ENCODE measurements around the gene RNF214.
"Not testable (repeated sequence)": the region's sequence is repeated elsewhere in the genome, so short reads cannot be mapped to it uniquely, and the experiment has no call there.

RNF214 gene

GRCh38 chr11:117232911-117233409 lies 489 bp downstream of the RNF214 start:
- DNase-seq, result no peak

- DNase-seq, result no peak
Observed at GRCh38 chr11:117238221-117238620, 5.8 kb downstream of the RNF214 start.

DNA sequence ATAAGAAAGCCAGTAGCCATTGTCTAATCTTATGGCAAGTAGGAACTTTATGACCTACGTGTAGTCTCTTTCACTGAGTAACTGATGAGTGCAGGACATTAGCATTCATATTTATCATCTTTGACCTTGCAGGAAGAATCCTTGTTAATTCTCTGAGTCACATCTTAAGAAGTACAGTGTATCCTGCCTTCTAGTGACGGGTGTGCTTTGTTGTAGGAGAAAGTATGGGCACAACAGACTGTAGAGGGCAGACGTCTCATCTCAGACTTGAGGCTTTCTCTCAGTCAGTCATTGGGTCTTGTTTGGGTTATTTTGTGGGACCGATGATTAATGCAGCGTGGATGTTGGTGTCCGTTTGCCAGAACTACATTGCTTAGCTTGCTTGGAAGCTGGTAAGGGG lies 6.8 kb downstream of the RNF214 start:
- no peak for DNase-seq

DNA sequence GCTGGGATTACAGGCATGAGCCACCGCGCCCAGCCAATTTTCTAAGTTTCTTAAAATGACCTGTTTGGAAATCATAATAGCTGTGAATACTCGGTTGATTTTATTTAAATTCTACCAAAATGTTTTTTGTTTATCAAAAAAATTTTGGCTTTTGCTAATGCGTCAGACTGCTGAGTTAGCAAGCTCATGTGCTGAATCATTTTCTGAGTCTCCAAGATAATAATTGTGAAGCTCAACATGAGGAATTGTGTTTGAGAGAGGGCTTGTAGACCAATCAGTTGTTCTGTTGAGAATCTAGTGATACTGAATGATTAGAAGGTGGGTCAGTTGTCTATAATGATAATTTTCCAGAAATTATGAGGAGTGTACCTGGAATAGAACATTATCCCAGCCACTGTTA lies 15.9 kb downstream of the RNF214 start:
- DNase-seq, result no peak

- no peak for DNase-seq
Observed at GRCh38 chr11:117249571-117249970, 17.1 kb downstream of the RNF214 start.

GRCh38 chr11:117251506-117251905 lies 19.0 kb downstream of the RNF214 start:
- no peak for DNase-seq

DNA sequence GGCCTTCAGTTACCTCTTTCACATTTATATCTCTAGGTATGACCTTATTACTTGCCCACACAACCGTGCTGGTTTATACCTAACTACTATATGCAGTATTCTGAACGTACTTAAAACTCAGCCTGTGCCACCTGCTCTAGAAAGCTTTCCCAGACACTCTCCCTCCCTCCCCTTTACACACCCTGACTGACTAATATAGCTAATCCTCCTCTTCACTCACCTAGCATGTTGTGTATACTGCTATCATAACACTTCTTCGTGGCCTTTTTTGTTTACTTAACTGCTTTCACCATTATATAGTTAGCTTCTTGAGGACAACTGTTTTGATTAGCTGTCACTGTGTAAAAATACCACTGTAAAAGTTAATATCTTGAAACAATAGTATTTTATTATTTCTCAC lies 23.5 kb downstream of the RNF214 start:
- DNase-seq, result no peak

- DNase-seq, result no peak
Observed at GRCh38 chr11:117256573-117256972, 24.1 kb downstream of the RNF214 start.

DNA sequence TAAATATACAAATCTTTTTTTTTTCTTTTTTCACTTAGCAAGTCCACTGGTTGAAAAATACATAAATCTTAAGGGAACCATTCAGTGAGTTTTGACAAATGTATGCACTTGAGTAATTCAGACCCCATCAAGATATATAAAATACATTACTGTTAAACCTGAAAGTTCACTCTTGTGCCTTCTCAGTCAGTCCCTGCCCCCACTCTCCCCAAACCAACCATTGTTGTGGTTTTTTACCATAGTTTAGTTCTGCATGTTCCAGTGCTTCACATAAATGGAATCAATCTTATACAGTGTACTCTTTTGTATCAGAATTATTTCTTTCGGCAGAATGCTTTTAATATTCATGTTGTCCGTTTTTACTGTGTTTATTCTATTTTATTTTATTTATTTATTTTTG lies 26.1 kb downstream of the RNF214 start:
- no peak for DNase-seq

GRCh38 chr11:117259417-117259816 lies 26.9 kb downstream of the RNF214 start:
- DNase-seq, result no peak

- not testable (repeated sequence) for DNase-seq
Observed at GRCh38 chr11:117264624-117265323, 32.3 kb downstream of the RNF214 start.

GRCh38 chr11:117265745-117266144 lies 33.3 kb downstream of the RNF214 start:
- DNase-seq, result no peak

DNA sequence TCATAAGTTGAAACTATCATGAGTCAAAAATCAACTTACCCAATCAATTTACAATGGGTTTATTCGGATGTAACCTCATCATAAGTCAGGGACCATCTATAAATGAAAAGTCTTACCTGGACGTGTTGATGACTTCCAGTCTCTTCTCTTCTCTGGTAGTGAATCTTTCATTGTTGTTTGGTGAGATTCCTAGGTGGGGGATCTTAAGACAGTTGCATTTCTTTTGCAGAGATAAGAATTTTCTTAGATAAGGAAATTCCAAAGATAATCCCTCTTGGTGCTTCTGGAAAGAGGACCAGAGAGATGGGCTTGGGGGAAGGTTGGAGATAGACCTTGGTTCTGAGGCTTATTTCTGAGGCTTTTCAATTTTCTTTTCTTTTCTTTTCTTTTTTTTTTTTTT lies 37.4 kb downstream of the RNF214 start:
- no peak for DNase-seq

GRCh38 chr11:117271208-117271607 lies 38.7 kb downstream of the RNF214 start:
- DNase-seq, result no peak

GRCh38 chr11:117272175-117272574 lies 39.7 kb downstream of the RNF214 start:
- DNase-seq, result not testable (repeated sequence)

- no peak for DNase-seq
Observed at GRCh38 chr11:117273550-117274289, 41.2 kb downstream of the RNF214 start.

DNA sequence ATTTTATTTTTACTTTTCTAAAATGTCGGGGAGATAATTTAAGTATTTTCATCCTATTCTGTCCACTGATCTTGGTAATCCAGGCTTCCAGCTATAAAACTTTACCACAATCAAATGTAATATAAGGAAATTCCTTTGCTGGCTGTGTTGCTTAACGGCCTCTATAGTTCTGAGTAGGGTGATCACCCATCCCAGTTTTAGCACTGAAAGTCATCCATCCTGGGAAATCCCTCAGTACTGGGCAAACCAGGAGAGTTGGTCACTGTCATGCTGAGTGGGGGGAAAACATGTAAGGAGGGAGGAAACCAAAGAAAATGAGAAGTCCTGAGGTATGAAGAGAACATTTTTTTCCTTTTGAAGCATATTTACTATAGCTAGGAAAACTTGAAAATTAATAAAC lies 45.9 kb downstream of the RNF214 start:
- DNase-seq, result no peak

DNA sequence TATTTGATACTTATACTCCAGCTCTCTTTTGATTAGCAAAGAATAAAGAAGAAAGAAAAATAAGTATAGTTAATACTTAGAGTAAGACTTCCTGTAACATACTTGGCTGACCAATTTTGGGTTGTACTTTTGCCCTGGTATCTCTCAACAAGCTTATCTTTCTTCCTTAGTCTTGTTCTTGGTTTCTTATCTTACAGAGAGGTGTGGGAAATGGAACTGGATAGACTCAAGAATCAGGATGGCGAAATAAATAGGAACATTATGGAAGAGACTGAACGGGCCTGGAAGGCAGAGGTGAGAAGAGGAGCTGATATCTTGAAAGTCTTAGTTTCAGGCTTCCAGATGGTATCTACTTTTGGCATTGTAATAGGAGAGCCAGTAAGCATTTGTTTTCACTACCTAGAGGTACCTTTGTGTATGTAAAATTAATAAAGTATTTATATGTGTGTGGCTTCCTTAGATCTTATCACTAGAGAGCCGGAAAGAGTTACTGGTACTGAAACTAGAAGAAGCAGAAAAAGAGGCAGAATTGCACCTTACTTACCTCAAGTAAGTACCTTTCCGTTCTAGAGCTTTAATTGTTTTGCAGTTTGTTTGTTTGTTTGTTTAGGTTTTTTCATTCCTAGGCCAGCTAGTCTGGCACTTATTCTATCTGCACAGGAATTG lies 47.4 kb downstream of the RNF214 start:
- DNase-seq, result no peak

DNA sequence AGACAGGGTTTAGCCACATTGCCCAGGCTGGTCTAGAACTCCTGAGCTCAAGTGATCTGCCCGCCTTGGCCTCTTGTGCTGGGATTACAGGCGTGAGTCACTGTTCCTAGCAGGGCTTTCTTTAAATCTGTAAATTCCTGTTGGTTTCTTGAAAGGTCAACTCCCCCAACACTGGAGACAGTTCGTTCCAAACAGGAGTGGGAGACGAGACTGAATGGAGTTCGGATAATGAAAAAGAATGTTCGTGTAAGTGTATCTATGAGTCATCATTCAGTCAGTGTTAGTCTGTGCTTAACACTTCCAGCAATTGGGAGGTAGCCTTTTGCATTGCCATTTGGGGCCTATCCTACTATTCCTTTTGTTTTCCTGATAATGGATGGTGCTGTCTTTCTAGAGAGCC lies 48.7 kb downstream of the RNF214 start:
- no peak for DNase-seq

DNA sequence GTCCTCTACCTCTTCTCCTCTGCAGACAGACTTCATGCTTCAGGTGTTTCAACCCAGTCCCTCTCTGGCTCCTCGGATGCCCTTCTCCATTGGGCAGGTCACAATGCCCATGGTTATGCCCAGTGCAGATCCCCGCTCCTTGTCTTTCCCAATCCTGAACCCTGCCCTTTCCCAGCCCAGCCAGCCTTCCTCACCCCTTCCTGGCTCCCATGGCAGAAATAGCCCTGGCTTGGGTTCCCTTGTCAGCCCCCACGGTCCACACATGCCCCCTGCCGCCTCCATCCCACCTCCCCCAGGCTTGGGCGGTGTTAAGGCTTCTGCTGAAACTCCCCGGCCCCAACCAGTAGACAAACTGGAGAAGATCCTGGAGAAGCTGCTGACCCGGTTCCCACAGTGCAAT lies 49.4 kb downstream of the RNF214 start:
- DNase-seq, result no peak

DNA sequence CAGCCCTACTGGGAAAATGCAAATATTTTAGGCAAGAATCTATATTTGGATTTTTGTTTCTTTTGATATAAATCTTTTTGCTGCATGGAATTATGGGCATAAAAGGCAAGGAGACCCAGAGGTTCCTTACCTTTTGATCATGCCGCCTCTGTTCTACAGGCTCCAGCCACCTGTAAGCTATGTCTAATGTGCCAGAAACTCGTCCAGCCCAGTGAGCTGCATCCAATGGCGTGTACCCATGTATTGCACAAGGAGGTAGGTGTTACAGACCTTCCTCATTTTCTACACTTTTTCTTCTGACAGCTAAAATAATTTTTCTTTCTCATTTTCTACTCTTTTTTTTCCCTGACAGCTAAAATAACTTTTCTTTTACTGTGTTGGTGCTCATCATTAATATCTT lies 50.5 kb downstream of the RNF214 start:
- DNase-seq, result no peak

GRCh38 chr11:117284053-117284452 lies 51.6 kb downstream of the RNF214 start:
- no peak for DNase-seq

- no peak for DNase-seq
Observed at GRCh38 chr11:117286588-117286987, 54.1 kb downstream of the RNF214 start.

DNA sequence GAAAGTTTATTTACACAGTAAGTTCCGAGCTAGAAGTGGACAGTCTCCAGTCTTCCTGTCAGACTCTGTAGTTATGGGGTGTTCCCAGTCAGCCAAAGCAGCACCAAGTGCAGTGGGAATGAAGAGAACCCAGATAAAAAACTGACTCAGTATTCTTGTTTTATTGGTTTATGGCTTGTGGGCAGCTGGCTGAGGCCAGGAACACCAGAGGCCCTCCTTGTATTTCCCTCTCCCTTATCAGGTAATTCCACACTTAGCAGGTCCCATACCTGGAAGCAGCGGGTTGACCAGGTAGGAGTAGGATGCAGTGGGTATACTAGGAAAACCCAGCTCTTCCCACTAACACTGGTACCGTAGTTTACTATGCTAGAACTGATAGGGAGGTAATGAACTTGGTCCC lies 55.2 kb downstream of the RNF214 start:
- no peak for DNase-seq
